Prostate gland (tissue), 2 donors: ENCODE results near the gene TDRD9. TPM values are rescaled to one million over a fixed set of nuclear protein-coding genes. Genes with fewer than 3 reads are reported as not detected.
"Not testable (repeated sequence)": the region's sequence is repeated elsewhere in the genome, so short reads cannot be mapped to it uniquely, and the experiment has no call there.

Source experiments
- DNase-seq: peaks from one replicate; pipeline ENCODE4 v3.0.0-alpha.2; 2019; ENCODE audit warnings: low spot score
- H3K27ac ChIP-seq, 2 donors: fragments of 200-600 bp; sonication (generic); 2 replicates each; pipeline ENCODE4 v1.5.1; 2017 to 2019
- H3K27me3 ChIP-seq: fragments of 200-600 bp; sonication (generic); replicated peaks from 2 replicates; pipeline ENCODE4 v1.5.1; 2019; ENCODE audit not compliant: insufficient read depth
- H3K36me3 ChIP-seq, 2 donors: fragments of 200-600 bp; sonication (generic); 1 replicate in 1 of 2; 2 replicates in 1 of 2; pipeline versions ENCODE4 v1.5.1 to v1.8.1; 2017 to 2019
- H3K4me1 ChIP-seq: fragments of 200-600 bp; sonication (generic); replicated peaks from 2 replicates; pipeline ENCODE4 v1.5.1; 2019
- H3K4me3 ChIP-seq, 2 donors: fragments of 200-600 bp; sonication (generic); 2 replicates each; pipeline ENCODE4 v1.5.1; 2017 to 2019
- H3K9me3 ChIP-seq: fragments of 200-600 bp; sonication (generic); 2 replicates; pipeline ENCODE4 v1.5.1; 2017
- CTCF ChIP-seq, 4 experiments: fragments of 200-600 bp in 2 of 4; fragments of 450-650 bp in 2 of 4; sonication (generic) in 2 of 4; IDR thresholded peaks; 1 replicate in 3 of 4; 2 replicates in 1 of 4; pipeline ENCODE4 v1.5.1; 2016 to 2019; ENCODE audit warnings: antibody characterized with exemption in 4 of 4, mild to moderate bottlenecking in 2 of 4, moderate library complexity in 2 of 4
- POLR2A ChIP-seq: fragments of 450-650 bp; IDR thresholded peaks from one replicate; pipeline ENCODE4 v1.6.1; 2016; ENCODE audit warnings: antibody characterized with exemption, mild to moderate bottlenecking
- POLR2AphosphoS5 ChIP-seq: sonication (generic); formaldehyde crosslinking; IDR thresholded peaks from one replicate; pipeline ENCODE4 v1.6.1; 2017; ENCODE audit warnings: antibody characterized with exemption
- WGBS: methylation state at CpG from one replicate; pipeline ENCODE4 v1.1.5; 2018; 5-methylcytosine and 5-hydroxymethylcytosine counted together
- intact Hi-C: fragments of 100-400 bp; cut with DNase I; formaldehyde crosslinking; loops from one replicate; pipeline ENCODE4 v1.14.2; 2022
- total RNA-seq, 2 donors: library from RNA; depleted of rRNA; stranded (reverse); fragments of >200 nt; gene quantifications; one replicate each; pipeline ENCODE4 v1.1.0, GENCODE V29; 2016

TDRD9 gene
- total RNA-seq, 2 donors from 2014 or later = 0.64 to 18.2 TPM

GRCh38 chr14:103920981-103921854 is 7.0 kb upstream of the TDRD9 start:
- peak overlapping the region; percentile 68 to 92 for H3K4me3 ChIP-seq
- H3K27ac ChIP-seq = peak overlapping the region; percentile 62 to 75
- under 1% methylated on average over 58 of the region's 58 CpGs for WGBS
- peak; percentile 80 to 100 (median 98) for TF ChIP-seq CTCF (IDR thresholded peaks at IDR 0.05)
- TF ChIP-seq POLR2A = peak; percentile 64
- TF ChIP-seq POLR2AphosphoS5 = peak; percentile 99
- H3K4me1 ChIP-seq = no peaks in the 10 kb centered on the region
- H3K9me3 ChIP-seq = no peaks in the 10 kb centered on the region
- peak; percentile 86 for DNase-seq
- no peaks in the 10 kb centered on the region for H3K27me3 ChIP-seq
- H3K36me3 ChIP-seq = no peaks in the 10 kb centered on the region
- intact Hi-C loops = no loop called here

GRCh38 chr14:103921855-103922200 is 6.4 kb upstream of the TDRD9 start:
- H3K9me3 ChIP-seq, H3K27ac ChIP-seq, DNase-seq, H3K36me3 ChIP-seq, H3K4me3 ChIP-seq, H3K4me1 ChIP-seq, intact Hi-C loops, H3K27me3 ChIP-seq: not testable (repeated sequence)
- 65% methylated on average over 12 of the region's 12 CpGs for WGBS

DNA sequence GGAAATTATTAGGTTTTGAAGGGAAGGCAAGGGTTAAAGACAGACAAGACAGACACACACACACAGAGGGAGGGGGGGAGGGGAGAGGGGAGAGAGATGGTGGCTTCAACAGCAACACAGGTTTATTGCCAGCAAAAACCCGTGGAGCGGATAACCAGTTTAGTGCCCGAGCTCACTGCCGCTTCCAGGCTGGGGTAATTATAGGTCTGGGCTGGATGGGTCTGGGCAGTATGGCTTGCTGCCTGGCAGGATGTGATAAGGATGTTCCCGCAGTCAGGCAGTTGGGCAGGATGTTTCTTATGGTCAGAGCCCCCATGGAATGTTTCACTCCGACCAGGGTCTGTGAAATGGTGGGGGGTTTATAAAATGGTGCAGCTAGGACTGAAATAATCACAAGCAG is 4.4 kb upstream of the TDRD9 start:
- WGBS = 4% methylated on average over 6 of the region's 6 CpGs
- Histone ChIP-seq H3K36me3 (no peaks in the 10 kb centered on the region), H3K27ac (no peak overlapping the region), H3K4me1 (no peaks in the 10 kb centered on the region), H3K27me3 (no peaks in the 10 kb centered on the region), H3K9me3 (no peaks in the 10 kb centered on the region), H3K4me3 (no peak overlapping the region)
- intact Hi-C loops = no loop called here
- no peak for DNase-seq
- TF ChIP-seq POLR2A (no peak), POLR2AphosphoS5 (no peak), CTCF (IDR thresholded peaks at IDR 0.05) (no peak)

DNA sequence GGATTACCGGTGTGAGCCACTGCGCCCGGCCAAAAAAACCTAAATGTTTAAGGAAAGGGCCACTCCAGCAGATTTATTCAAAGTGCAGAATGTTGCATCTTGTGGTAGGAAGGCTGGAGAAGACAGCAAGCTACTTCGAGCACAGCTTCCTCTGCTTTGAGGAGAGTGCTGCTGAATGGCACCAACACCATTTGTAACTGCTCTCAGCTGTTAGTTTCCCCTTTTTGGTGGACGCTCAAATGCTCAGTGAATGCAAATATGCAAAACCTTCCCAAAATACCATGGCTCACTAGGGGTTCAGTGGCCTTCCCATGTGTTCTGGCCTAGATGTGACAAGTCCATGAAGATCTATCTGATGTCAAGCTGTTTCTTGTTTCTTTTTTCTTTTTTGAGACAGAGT is 2.9 kb upstream of the TDRD9 start:
- Histone ChIP-seq H3K36me3 (no peaks in the 10 kb centered on the region), H3K9me3 (no peaks in the 10 kb centered on the region), H3K4me3 (no peak overlapping the region), H3K27ac (no peak overlapping the region), H3K27me3 (no peaks in the 10 kb centered on the region), H3K4me1 (no peaks in the 10 kb centered on the region)
- TF ChIP-seq POLR2AphosphoS5 = no peak
- TF ChIP-seq POLR2A = no peak
- TF ChIP-seq CTCF (IDR thresholded peaks at IDR 0.05) = no peak
- no peak for DNase-seq
- 88% methylated on average over 5 of the region's 5 CpGs for WGBS
- intact Hi-C loops = no loop called here

GRCh38 chr14:103927566-103927965 is 690 bp upstream of the TDRD9 start:
- Histone ChIP-seq H3K4me3 (no peak overlapping the region), H3K27me3 (no peaks in the 10 kb centered on the region), H3K4me1 (no peaks in the 10 kb centered on the region), H3K27ac (no peak overlapping the region), H3K9me3 (no peaks in the 10 kb centered on the region), H3K36me3 (no peaks in the 10 kb centered on the region)
- intact Hi-C loops = no loop called here
- no peak for DNase-seq
- TF ChIP-seq POLR2A (no peak), POLR2AphosphoS5 (no peak), CTCF (IDR thresholded peaks at IDR 0.05) (no peak)
- 96% methylated on average over 18 of the region's 18 CpGs for WGBS
